Measurements from ENCODE around the gene NAA40. TPM values are rescaled to one million over a fixed set of nuclear protein-coding genes. Genes with fewer than 3 reads are reported as not detected.

The NAA40 gene
- total and polyA plus RNA-seq, 2 of the 13 experiments (the other 11 are each of a cell fraction or from before 2014, with no cell fraction given) = 11.1 to 17.9 TPM

DNA sequence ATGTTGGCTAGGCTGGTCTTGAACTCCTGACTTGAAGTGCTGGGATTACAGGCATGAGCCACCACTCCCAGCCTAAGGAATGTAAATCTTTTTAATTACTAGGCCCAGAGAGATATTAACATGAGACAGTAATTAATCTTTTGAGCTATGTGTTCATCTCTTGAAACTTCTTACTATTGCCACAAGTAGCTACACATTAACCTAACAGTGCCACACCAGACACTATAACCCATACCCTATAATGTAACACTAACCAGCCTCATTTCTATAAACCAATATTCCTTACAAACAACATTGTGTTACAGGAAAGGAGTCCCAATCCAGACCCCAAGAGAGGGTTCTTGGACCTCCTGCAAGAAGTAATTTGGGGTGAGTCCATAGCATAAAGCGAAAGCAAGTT, 27.6 kb downstream of the NAA40 start:
- ChIA-PET POLR2A (no interaction called here), CTCF (ENCODE audit: low intra/inter-chr PET ratio, low total read pairs) (no interaction called here)
- Histone ChIP-seq H3K36me3 (replicated peaks in 1 of 2; ENCODE audit: control insufficient read depth in 1 of 2, insufficient read depth in 2 of 2, low read length in 2 of 2) (no peaks in the 10 kb centered on the region), H3K4me1 (ENCODE audit: insufficient read depth, low read length) (peaks cover 28% of the 10 kb centered on the region), H3K27me3 (ENCODE audit: control insufficient read depth in 1 of 2, insufficient read depth in 2 of 2, low read length in 2 of 2) (peaks cover 0 to 1% of the 10 kb centered on the region in 2 experiments; a peak in 2 of 5 replicates), H3K79me2 (ENCODE audit: insufficient read depth, low read length) (no peaks in the 10 kb centered on the region), H3K9me3 (ENCODE audit: low read length) (no peaks in the 10 kb centered on the region), H3K4me3 (replicated peaks in 1 of 3; ENCODE audit: insufficient read depth in 1 of 3, low read depth in 2 of 3, low read length in 3 of 3) (no peak overlapping the region), H2AFZ (ENCODE audit: low read length) (no peak overlapping the region), H4K20me1 (ENCODE audit: insufficient read depth, low read length) (no peaks in the 10 kb centered on the region), H3K4me2 (ENCODE audit: low read depth, low read length) (no peak overlapping the region), H3K27ac (ENCODE audit: extremely low read length, insufficient read depth, low read length) (no peak overlapping the region), H3K9ac (ENCODE audit: insufficient read depth, low read depth, low read length) (no peak overlapping the region)
- intact Hi-C loops (cut with micrococcal nuclease; ENCODE audit: unreplicated experiment) (no loop called here), in situ Hi-C loops (cut with HindIII; ENCODE audit: extremely low pct_ligation_motif_present, low pct_unique_long_range_greater_than_20kb) (no loop called here)
- no TSS peak for BruUV-seq (replicated peaks)
- TF ChIP-seq, protein P1, sequence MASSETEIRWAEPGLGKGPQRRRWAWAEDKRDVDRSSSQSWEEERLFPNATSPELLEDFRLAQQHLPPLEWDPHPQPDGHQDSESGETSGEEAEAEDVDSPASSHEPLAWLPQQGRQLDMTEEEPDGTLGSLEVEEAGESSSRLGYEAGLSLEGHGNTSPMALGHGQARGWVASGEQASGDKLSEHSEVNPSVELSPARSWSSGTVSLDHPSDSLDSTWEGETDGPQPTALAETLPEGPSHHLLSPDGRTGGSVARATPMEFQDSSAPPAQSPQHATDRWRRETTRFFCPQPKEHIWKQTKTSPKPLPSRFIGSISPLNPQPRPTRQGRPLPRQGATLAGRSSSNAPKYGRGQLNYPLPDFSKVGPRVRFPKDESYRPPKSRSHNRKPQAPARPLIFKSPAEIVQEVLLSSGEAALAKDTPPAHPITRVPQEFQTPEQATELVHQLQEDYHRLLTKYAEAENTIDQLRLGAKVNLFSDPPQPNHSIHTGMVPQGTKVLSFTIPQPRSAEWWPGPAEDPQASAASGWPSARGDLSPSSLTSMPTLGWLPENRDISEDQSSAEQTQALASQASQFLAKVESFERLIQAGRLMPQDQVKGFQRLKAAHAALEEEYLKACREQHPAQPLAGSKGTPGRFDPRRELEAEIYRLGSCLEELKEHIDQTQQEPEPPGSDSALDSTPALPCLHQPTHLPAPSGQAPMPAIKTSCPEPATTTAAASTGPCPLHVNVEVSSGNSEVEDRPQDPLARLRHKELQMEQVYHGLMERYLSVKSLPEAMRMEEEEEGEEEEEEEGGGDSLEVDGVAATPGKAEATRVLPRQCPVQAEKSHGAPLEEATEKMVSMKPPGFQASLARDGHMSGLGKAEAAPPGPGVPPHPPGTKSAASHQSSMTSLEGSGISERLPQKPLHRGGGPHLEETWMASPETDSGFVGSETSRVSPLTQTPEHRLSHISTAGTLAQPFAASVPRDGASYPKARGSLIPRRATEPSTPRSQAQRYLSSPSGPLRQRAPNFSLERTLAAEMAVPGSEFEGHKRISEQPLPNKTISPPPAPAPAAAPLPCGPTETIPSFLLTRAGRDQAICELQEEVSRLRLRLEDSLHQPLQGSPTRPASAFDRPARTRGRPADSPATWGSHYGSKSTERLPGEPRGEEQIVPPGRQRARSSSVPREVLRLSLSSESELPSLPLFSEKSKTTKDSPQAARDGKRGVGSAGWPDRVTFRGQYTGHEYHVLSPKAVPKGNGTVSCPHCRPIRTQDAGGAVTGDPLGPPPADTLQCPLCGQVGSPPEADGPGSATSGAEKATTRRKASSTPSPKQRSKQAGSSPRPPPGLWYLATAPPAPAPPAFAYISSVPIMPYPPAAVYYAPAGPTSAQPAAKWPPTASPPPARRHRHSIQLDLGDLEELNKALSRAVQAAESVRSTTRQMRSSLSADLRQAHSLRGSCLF (CRISPR knock-in tag; IDR thresholded peaks at IDR 0.05; ENCODE audit: borderline replicate concordance) = no peak
- TF ChIP-seq ZNF749 (CRISPR knock-in tag; IDR thresholded peaks at IDR 0.05; ENCODE audit: borderline replicate concordance) (no peak), LBX2 (CRISPR knock-in tag; IDR thresholded peaks at IDR 0.05; ENCODE audit: borderline replicate concordance) (no peak), KDM3A (CRISPR knock-in tag; IDR thresholded peaks at IDR 0.05; ENCODE audit: low read depth) (no peak), ZSCAN25 (CRISPR knock-in tag; IDR thresholded peaks at IDR 0.05) (no peak), ATF3 (CRISPR knock-in tag; IDR thresholded peaks at IDR 0.05) (no peak), ZFP90 (CRISPR knock-in tag; IDR thresholded peaks at IDR 0.05; ENCODE audit: borderline replicate concordance) (no peak), ZNF317 (CRISPR knock-in tag; IDR thresholded peaks at IDR 0.05) (no peak), ZFP62 (CRISPR knock-in tag; IDR thresholded peaks at IDR 0.05) (no peak)
- TF ChIP-seq, protein P2, sequence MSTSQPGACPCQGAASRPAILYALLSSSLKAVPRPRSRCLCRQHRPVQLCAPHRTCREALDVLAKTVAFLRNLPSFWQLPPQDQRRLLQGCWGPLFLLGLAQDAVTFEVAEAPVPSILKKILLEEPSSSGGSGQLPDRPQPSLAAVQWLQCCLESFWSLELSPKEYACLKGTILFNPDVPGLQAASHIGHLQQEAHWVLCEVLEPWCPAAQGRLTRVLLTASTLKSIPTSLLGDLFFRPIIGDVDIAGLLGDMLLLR (CRISPR knock-in tag; IDR thresholded peaks at IDR 0.05) = no peak
- ATAC-seq = no peak
- DNase-seq (ENCODE audit: low spot score) = no peak
- no peak for FAIRE-seq
- 100% methylated on average over 1 of the region's 1 CpG for WGBS (ENCODE audit: low lambda C conversion rate)
